ENCODE data around the gene PKHD1. TPM values are rescaled to one million over a fixed set of nuclear protein-coding genes. Genes with fewer than 3 reads are reported as not detected.

Gene PKHD1
- total and polyA plus RNA-seq, 2 donors (not counting 1 experiment from before 2014, with no cell fraction given): not detected

DNA sequence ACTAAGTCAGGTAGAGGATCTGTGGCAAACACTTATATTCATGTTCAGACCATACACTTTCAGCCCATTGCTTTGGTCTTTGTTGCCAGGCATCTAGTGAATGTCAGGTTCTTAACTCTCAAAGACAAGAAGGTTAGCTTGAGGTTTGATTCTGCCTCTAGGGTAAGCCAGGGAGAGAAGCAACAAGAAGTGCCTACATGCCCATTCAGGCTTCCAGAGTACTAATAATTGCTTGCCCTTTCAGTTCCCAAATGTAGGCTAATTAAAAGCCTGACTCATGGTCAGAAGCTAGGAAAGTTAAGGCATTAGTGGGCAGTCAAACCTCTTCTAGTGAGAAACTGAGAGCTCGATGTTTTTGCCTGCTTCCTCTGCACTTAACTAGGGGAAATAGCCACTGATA, 492.4 kb downstream of the PKHD1 start:
- ATAC-seq (ENCODE audit: low read depth) (no peak), DNase-seq (no peak)
- Mint-ChIP-seq H3K27ac (no peak overlapping the region), H3K4me1 (no peaks in the 10 kb centered on the region), H3K27me3 (no peaks in the 10 kb centered on the region), H3K9me3 (ENCODE audit: insufficient read depth) (no peaks in the 10 kb centered on the region), H3K4me3 (no peak overlapping the region)
- Histone ChIP-seq H3K4me2 (replicated peaks; ENCODE audit: low read depth, low read length, poor library complexity, severe bottlenecking) (no peak overlapping the region), H3K9ac (ENCODE audit: low read length) (no peak overlapping the region), H3K4me3 (ENCODE audit: control extremely low read depth in 1 of 5, extremely low read depth in 1 of 5, insufficient read depth in 1 of 5, low read depth in 2 of 5, low read length in 4 of 5) (no peak overlapping the region), H3K9me3 (ENCODE audit: control extremely low read depth in 1 of 3, control insufficient read depth in 2 of 3, insufficient read depth in 1 of 3, low read length in 2 of 3) (peaks cover 0 to 6% (median 3%) of the 10 kb centered on the region in 3 donors), H3K27ac (ENCODE audit: low read length in 2 of 2) (no peak overlapping the region), H3K4me1 (ENCODE audit: control insufficient read depth in 2 of 2, insufficient read depth in 2 of 2, low read length in 2 of 2) (no peaks in the 10 kb centered on the region), H3K36me3 (replicated peaks in 1 of 2; ENCODE audit: control extremely low read depth in 1 of 2, control insufficient read depth in 1 of 2, extremely low read depth in 1 of 2, insufficient read depth in 2 of 2, low read length in 1 of 2) (no peaks in the 10 kb centered on the region), H2AFZ (ENCODE audit: insufficient read depth, low read depth, low read length, poor library complexity, severe bottlenecking) (no peak overlapping the region), H3K27me3 (replicated peaks in 1 of 4; ENCODE audit: control extremely low read depth in 1 of 4, control insufficient read depth in 3 of 4, insufficient read depth in 4 of 4, low read length in 3 of 4) (no peaks in the 10 kb centered on the region), H4K20me1 (ENCODE audit: control insufficient read depth, insufficient read depth, low read length, poor library complexity, severe bottlenecking) (no peaks in the 10 kb centered on the region), H3K79me2 (ENCODE audit: control insufficient read depth, insufficient read depth, low read length) (no peaks in the 10 kb centered on the region)
- WGBS (ENCODE audit: insufficient coverage): 55% methylated on average over 1 of the region's 1 CpG
- TF ChIP-seq EZH2 (IDR thresholded peaks at IDR 0.05; ENCODE audit: borderline replicate concordance, insufficient read depth, low read depth, low read length, poor library complexity, severe bottlenecking): no peak
- TF ChIP-seq, protein P1, sequence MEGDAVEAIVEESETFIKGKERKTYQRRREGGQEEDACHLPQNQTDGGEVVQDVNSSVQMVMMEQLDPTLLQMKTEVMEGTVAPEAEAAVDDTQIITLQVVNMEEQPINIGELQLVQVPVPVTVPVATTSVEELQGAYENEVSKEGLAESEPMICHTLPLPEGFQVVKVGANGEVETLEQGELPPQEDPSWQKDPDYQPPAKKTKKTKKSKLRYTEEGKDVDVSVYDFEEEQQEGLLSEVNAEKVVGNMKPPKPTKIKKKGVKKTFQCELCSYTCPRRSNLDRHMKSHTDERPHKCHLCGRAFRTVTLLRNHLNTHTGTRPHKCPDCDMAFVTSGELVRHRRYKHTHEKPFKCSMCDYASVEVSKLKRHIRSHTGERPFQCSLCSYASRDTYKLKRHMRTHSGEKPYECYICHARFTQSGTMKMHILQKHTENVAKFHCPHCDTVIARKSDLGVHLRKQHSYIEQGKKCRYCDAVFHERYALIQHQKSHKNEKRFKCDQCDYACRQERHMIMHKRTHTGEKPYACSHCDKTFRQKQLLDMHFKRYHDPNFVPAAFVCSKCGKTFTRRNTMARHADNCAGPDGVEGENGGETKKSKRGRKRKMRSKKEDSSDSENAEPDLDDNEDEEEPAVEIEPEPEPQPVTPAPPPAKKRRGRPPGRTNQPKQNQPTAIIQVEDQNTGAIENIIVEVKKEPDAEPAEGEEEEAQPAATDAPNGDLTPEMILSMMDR (IDR thresholded peaks at IDR 0.05): no peak
- CTCF ChIA-PET: interaction anchor here (0.8 kb wide), 1 partner anchor 76 kb away, joined by 3 read pairs; no protein-coding TSS in a partner anchor
- intact Hi-C loops (cut with micrococcal nuclease): no loop called here
- POLR2A ChIA-PET: no interaction called here

DNA sequence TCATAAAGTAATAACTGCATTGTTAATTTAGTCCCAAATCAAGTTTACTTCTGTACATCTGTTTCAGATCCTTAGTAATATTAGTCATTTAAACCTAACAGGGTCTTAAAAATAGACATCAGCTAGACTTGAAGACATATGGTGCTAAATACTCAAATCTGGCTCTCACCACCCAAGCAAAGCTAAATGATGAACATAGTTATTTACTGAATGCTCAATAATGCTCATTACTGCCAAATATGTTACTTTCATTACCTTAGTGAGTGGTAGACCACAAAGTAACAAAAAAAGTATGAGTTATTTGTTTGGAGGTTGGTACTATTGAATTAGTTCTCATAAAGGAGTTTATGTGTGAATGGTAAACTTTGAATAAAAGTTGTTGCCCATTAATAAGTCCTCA, 502.1 kb downstream of the PKHD1 start:
- no peak overlapping the region for H3K4me3 ChIP-seq (ENCODE audit: control extremely low read depth in 1 of 5, extremely low read depth in 1 of 5, insufficient read depth in 1 of 5, low read depth in 2 of 5, low read length in 4 of 5)
- no peaks in the 10 kb centered on the region for H3K36me3 ChIP-seq (replicated peaks in 1 of 2; ENCODE audit: control extremely low read depth in 1 of 2, control insufficient read depth in 1 of 2, extremely low read depth in 1 of 2, insufficient read depth in 2 of 2, low read length in 1 of 2)
- H3K27me3 ChIP-seq (replicated peaks in 1 of 4; ENCODE audit: control extremely low read depth in 1 of 4, control insufficient read depth in 3 of 4, insufficient read depth in 4 of 4, low read length in 3 of 4): no peaks in the 10 kb centered on the region
- ATAC-seq (ENCODE audit: low read depth) (no peak), DNase-seq (no peak)
- ChIA-PET POLR2A (no interaction called here), CTCF (no interaction called here)
- Mint-ChIP-seq H3K9me3 (ENCODE audit: insufficient read depth) (peaks cover 3% of the 10 kb centered on the region), H3K27me3 (no peaks in the 10 kb centered on the region), H3K27ac (no peak overlapping the region), H3K4me3 (no peak overlapping the region), H3K4me1 (no peaks in the 10 kb centered on the region)
- no peaks in the 10 kb centered on the region for H3K9me3 ChIP-seq (ENCODE audit: control extremely low read depth in 1 of 3, control insufficient read depth in 2 of 3, insufficient read depth in 1 of 3, low read length in 2 of 3)
- no peak overlapping the region for H3K4me2 ChIP-seq (replicated peaks; ENCODE audit: low read depth, low read length, poor library complexity, severe bottlenecking)
- H2AFZ ChIP-seq (ENCODE audit: insufficient read depth, low read depth, low read length, poor library complexity, severe bottlenecking): no peak overlapping the region
- H3K9ac ChIP-seq (ENCODE audit: low read length): no peak overlapping the region
- H3K79me2 ChIP-seq (ENCODE audit: control insufficient read depth, insufficient read depth, low read length): no peaks in the 10 kb centered on the region
- H4K20me1 ChIP-seq (ENCODE audit: control insufficient read depth, insufficient read depth, low read length, poor library complexity, severe bottlenecking): no peaks in the 10 kb centered on the region
- TF ChIP-seq, protein P1 (IDR thresholded peaks at IDR 0.05): no peak
- TF ChIP-seq EZH2 (IDR thresholded peaks at IDR 0.05; ENCODE audit: borderline replicate concordance, insufficient read depth, low read depth, low read length, poor library complexity, severe bottlenecking): no peak
- intact Hi-C loops (cut with micrococcal nuclease): no loop called here
- H3K4me1 ChIP-seq (ENCODE audit: control insufficient read depth in 2 of 2, insufficient read depth in 2 of 2, low read length in 2 of 2): no peaks in the 10 kb centered on the region
- H3K27ac ChIP-seq (ENCODE audit: low read length in 2 of 2): no peak overlapping the region

Data from B cell (primary cell).